Upper lobe of right lung (tissue), 1 donor: Measurements from ENCODE around the gene TMEM51. TPM values are rescaled to one million over a fixed set of nuclear protein-coding genes. Genes with fewer than 3 reads are reported as not detected.

Source experiments
- ATAC-seq: fragments of 200-7000 bp; cut with Tn5 transposase; one replicate; pipeline ENCODE4 v1.9.1; 2020; ENCODE audit warnings: mild to moderate bottlenecking, moderate library complexity
- DNase-seq: peaks from one replicate; pipeline ENCODE4 v3.0.0-alpha.2; 2020
- H3K27ac ChIP-seq: fragments of 200-600 bp; one replicate; pipeline ENCODE4 v1.8.0; 2022
- H3K27me3 ChIP-seq: fragments of 200-600 bp; one replicate; pipeline ENCODE4 v1.8.0; 2022; ENCODE audit warnings: mild to moderate bottlenecking
- H3K36me3 ChIP-seq: fragments of 200-600 bp; one replicate; pipeline ENCODE4 v1.8.0; 2022
- H3K4me1 ChIP-seq: fragments of 200-600 bp; one replicate; pipeline ENCODE4 v1.8.0; 2022
- H3K4me3 ChIP-seq: fragments of 200-600 bp; one replicate; pipeline ENCODE4 v1.8.0; 2022; ENCODE audit warnings: mild to moderate bottlenecking
- H3K9me3 ChIP-seq: fragments of 200-600 bp; one replicate; pipeline ENCODE4 v1.8.0; 2022
- CTCF ChIP-seq: fragments of 200-600 bp; IDR thresholded peaks from one replicate; pipeline ENCODE4 v1.8.0; 2022; ENCODE audit warnings: antibody characterized with exemption
- intact Hi-C: fragments of 100-400 bp; cut with DNase I; formaldehyde crosslinking; loops from one replicate; pipeline ENCODE4 v1.11.0; 2022
- total RNA-seq: library from RNA; stranded (reverse); fragmentation: NEBNext Ultra II Directional; extraction: Animal tissue kit (Norgen Biotek cat#: 25700); gene quantifications from one replicate; pipeline ENCODE4 v1.2.1, GENCODE V29; 2021
- donor health status: DM: no; HTN: yes; CAD: no; lungs with severe emphysema.

The TMEM51 gene
- total RNA-seq, 1 donor from 2014 or later = 14.7 TPM

- no peak for TF ChIP-seq CTCF
- H3K4me3 ChIP-seq = no peak overlapping the region
- H3K36me3 ChIP-seq = no peaks in the 10 kb centered on the region
- H3K9me3 ChIP-seq = no peaks in the 10 kb centered on the region
- H3K4me1 ChIP-seq = no peaks in the 10 kb centered on the region
- H3K27me3 ChIP-seq = no peaks in the 10 kb centered on the region
- ATAC-seq (no peak), DNase-seq (no peak)
- intact Hi-C loops = no loop called here
- H3K27ac ChIP-seq = no peak overlapping the region
Observed at GRCh38 chr1:15236321-15236721, 82.8 kb downstream of the TMEM51 start.

- H3K4me3 ChIP-seq = no peak overlapping the region
- no peaks in the 10 kb centered on the region for H3K36me3 ChIP-seq
- intact Hi-C loops = no loop called here
- no peaks in the 10 kb centered on the region for H3K27me3 ChIP-seq
- H3K4me1 ChIP-seq = no peaks in the 10 kb centered on the region
- ATAC-seq (no peak), DNase-seq (no peak)
- no peak overlapping the region for H3K27ac ChIP-seq
- no peaks in the 10 kb centered on the region for H3K9me3 ChIP-seq
- no peak for TF ChIP-seq CTCF
Observed at GRCh38 chr1:15236746-15237145, 83.2 kb downstream of the TMEM51 start.

- Histone ChIP-seq H3K27me3 (no peaks in the 10 kb centered on the region), H3K4me1 (no peaks in the 10 kb centered on the region), H3K4me3 (no peak overlapping the region), H3K9me3 (no peaks in the 10 kb centered on the region), H3K36me3 (no peaks in the 10 kb centered on the region), H3K27ac (no peak overlapping the region)
- no peak for ATAC-seq
- TF ChIP-seq CTCF = no peak
- intact Hi-C loops = no loop called here
- DNase-seq = no peak
Observed at GRCh38 chr1:15238789-15239188, 85.2 kb downstream of the TMEM51 start.

- H3K4me1 ChIP-seq = peaks cover 27% of the 10 kb centered on the region
- no peaks in the 10 kb centered on the region for H3K36me3 ChIP-seq
- intact Hi-C loops = no loop called here
- no peaks in the 10 kb centered on the region for H3K27me3 ChIP-seq
- H3K27ac ChIP-seq = no peak overlapping the region
- H3K4me3 ChIP-seq = no peak overlapping the region
- peaks cover 4% of the 10 kb centered on the region for H3K9me3 ChIP-seq
- TF ChIP-seq CTCF = no peak
- DNase-seq (no peak), ATAC-seq (no peak)
Observed at GRCh38 chr1:15242766-15243165, 89.2 kb downstream of the TMEM51 start.

- Histone ChIP-seq H3K36me3 (no peaks in the 10 kb centered on the region), H3K4me1 (peaks cover 28% of the 10 kb centered on the region), H3K27ac (no peak overlapping the region), H3K27me3 (no peaks in the 10 kb centered on the region), H3K9me3 (peaks cover 4% of the 10 kb centered on the region), H3K4me3 (no peak overlapping the region)
- DNase-seq = peak; percentile 32
- ATAC-seq = no peak
- TF ChIP-seq CTCF = no peak
- intact Hi-C loops = no loop called here
Observed at GRCh38 chr1:15243275-15244043, 89.9 kb downstream of the TMEM51 start.
